ENCODE measurements around the gene ADH7. TPM values are rescaled to one million over a fixed set of nuclear protein-coding genes. Genes with fewer than 3 reads are reported as not detected.

The ADH7 gene
- total RNA-seq, 1 experiment from 2014 or later, result not detected

GRCh38 chr4:99436462-99436861 is 1.3 kb upstream of the ADH7 start:
- peaks cover 17% of the 10 kb centered on the region for H3K27me3 ChIP-seq (replicated peaks; ENCODE audit: insufficient read depth, low read depth, low read length, poor library complexity)
- intact Hi-C loops (cut with micrococcal nuclease; ENCODE audit: unreplicated experiment), result no loop called here
- BruUV-seq (replicated peaks), result no TSS peak
- no peak for DNase-seq (ENCODE audit: low spot score)
- no peaks in the 10 kb centered on the region for H3K9me3 ChIP-seq (ENCODE audit: low read depth, low read length, poor library complexity, severe bottlenecking)
- ChIA-PET CTCF (interaction anchor here (1.1 kb wide), 1 partner anchor 34 kb away, joined by 4 read pairs; no protein-coding TSS in a partner anchor), POLR2A (ENCODE audit: low non-redundant PET) (no interaction called here)
- H3K36me3 ChIP-seq (ENCODE audit: insufficient read depth, low read length, poor library complexity, severe bottlenecking), result no peaks in the 10 kb centered on the region
- TF ChIP-seq CTCF (conservative IDR thresholded peaks at IDR 0.05; ENCODE audit: low read depth, low read length) (no peak), EZH2 (IDR thresholded peaks at IDR 0.05; ENCODE audit: borderline replicate concordance, low read depth, low read length, poor library complexity, severe bottlenecking) (no peak)
- no peak overlapping the region for H3K4me3 ChIP-seq (ENCODE audit: low read depth, low read length, poor library complexity, severe bottlenecking)
- H3K4me1 ChIP-seq (ENCODE audit: insufficient read depth, low read length, poor library complexity, severe bottlenecking), result peaks cover 15% of the 10 kb centered on the region
- no peak overlapping the region for H3K27ac ChIP-seq (ENCODE audit: low read depth, low read length, poor library complexity, severe bottlenecking)

- Histone ChIP-seq H3K4me1 (ENCODE audit: insufficient read depth, low read length, poor library complexity, severe bottlenecking) (no peaks in the 10 kb centered on the region), H3K27me3 (replicated peaks; ENCODE audit: insufficient read depth, low read depth, low read length, poor library complexity) (peaks cover 26% of the 10 kb centered on the region), H3K9me3 (ENCODE audit: low read depth, low read length, poor library complexity, severe bottlenecking) (no peaks in the 10 kb centered on the region), H3K4me3 (ENCODE audit: low read depth, low read length, poor library complexity, severe bottlenecking) (no peak overlapping the region), H3K36me3 (ENCODE audit: insufficient read depth, low read length, poor library complexity, severe bottlenecking) (no peaks in the 10 kb centered on the region), H3K27ac (ENCODE audit: low read depth, low read length, poor library complexity, severe bottlenecking) (no peak overlapping the region)
- ChIA-PET POLR2A (ENCODE audit: low non-redundant PET) (no interaction called here), CTCF (interaction anchor here (0.6 kb wide), 1 partner anchor 120 kb away, joined by 3 read pairs; no protein-coding TSS in a partner anchor)
- DNase-seq (ENCODE audit: low spot score), result no peak
- no TSS peak for BruUV-seq (replicated peaks)
- TF ChIP-seq EZH2 (IDR thresholded peaks at IDR 0.05; ENCODE audit: borderline replicate concordance, low read depth, low read length, poor library complexity, severe bottlenecking) (no peak), CTCF (conservative IDR thresholded peaks at IDR 0.05; ENCODE audit: low read depth, low read length) (no peak)
- intact Hi-C loops (cut with micrococcal nuclease; ENCODE audit: unreplicated experiment), result no loop called here
These were observed 5.0 kb downstream of the ADH7 start for GRCh38 chr4:99430106-99430505.

GRCh38 chr4:99417125-99417524 is 18.0 kb downstream of the ADH7 start:
- no peak overlapping the region for H3K4me3 ChIP-seq (ENCODE audit: low read depth, low read length, poor library complexity, severe bottlenecking)
- no peaks in the 10 kb centered on the region for H3K36me3 ChIP-seq (ENCODE audit: insufficient read depth, low read length, poor library complexity, severe bottlenecking)
- no peaks in the 10 kb centered on the region for H3K9me3 ChIP-seq (ENCODE audit: low read depth, low read length, poor library complexity, severe bottlenecking)
- POLR2A ChIA-PET (ENCODE audit: low non-redundant PET), result no interaction called here
- no peaks in the 10 kb centered on the region for H3K27me3 ChIP-seq (replicated peaks; ENCODE audit: insufficient read depth, low read depth, low read length, poor library complexity)
- no peaks in the 10 kb centered on the region for H3K4me1 ChIP-seq (ENCODE audit: insufficient read depth, low read length, poor library complexity, severe bottlenecking)
- no peak for DNase-seq (ENCODE audit: low spot score)
- CTCF ChIA-PET, result no interaction called here
- no TSS peak for BruUV-seq (replicated peaks)
- no peak for TF ChIP-seq EZH2 (IDR thresholded peaks at IDR 0.05; ENCODE audit: borderline replicate concordance, low read depth, low read length, poor library complexity, severe bottlenecking)
- no peak for TF ChIP-seq CTCF (conservative IDR thresholded peaks at IDR 0.05; ENCODE audit: low read depth, low read length)
- no peak overlapping the region for H3K27ac ChIP-seq (ENCODE audit: low read depth, low read length, poor library complexity, severe bottlenecking)
- intact Hi-C loops (cut with micrococcal nuclease; ENCODE audit: unreplicated experiment), result loop anchor here (5.0 to 10.0 kb wide), 2 partner anchors 45 to 388 kb away; no protein-coding TSS in a partner anchor

Measured in A673 (cell line).